GM20431 (cell line): ENCODE measurements around the gene PCSK2.

Experiments used
- in situ Hi-C: fragments of 300-500 bp; cut with MseI, MboI; formaldehyde crosslinking; loops from one replicate; pipeline ENCODE4 v1.15.0; 2020; ENCODE audit warnings: low sequenced_read_pairs; ENCODE audit not compliant: unreplicated experiment

Gene PCSK2

DNA sequence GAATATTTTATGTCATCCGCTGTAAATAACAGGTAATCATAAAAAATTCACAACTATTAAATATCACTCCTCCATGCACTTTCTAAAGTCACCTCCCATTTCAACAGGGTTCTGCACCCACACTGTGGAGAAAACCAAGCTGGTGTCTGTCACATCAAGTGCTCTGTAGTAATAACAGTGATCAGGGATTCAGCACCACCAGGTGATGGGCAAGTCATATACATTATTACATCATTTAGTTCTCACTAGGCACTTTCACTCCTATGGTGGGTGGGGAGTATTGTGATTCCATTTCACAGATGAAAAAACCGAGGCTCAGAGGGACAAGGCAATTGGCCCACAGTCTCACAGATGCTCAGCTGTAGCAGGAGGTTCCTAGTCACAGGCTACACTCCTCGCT, 295.7 kb downstream of the PCSK2 start:
- in situ Hi-C loops = no loop called here

GRCh38 chr20:17523326-17523725, 296.5 kb downstream of the PCSK2 start:
- in situ Hi-C loops = no loop called here

DNA sequence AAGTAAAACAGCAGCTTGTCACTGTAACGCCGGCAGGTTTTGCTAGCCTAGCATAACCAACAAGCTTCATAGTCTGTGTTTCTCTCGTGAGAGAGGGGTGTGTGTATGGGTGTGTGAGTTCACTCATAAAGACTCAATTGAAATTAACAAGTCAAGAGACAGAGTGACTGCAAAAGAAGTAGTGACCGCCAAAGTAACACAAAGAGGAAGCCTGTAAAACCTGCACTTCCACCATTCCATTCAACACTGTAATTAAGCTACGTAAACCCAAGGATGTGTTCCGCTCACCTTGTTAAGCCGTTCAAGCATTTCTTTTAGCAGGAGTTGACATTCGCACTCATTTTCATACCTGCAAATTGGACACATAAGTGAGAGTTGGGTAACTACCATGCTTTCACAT, 297.7 kb downstream of the PCSK2 start:
- in situ Hi-C loops = no loop called here

- in situ Hi-C loops = loop anchor here (25.0 kb wide), 1 partner anchor 362 kb away; no protein-coding TSS in a partner anchor
These were observed 298.3 kb downstream of the PCSK2 start for GRCh38 chr20:17525132-17525531.

DNA sequence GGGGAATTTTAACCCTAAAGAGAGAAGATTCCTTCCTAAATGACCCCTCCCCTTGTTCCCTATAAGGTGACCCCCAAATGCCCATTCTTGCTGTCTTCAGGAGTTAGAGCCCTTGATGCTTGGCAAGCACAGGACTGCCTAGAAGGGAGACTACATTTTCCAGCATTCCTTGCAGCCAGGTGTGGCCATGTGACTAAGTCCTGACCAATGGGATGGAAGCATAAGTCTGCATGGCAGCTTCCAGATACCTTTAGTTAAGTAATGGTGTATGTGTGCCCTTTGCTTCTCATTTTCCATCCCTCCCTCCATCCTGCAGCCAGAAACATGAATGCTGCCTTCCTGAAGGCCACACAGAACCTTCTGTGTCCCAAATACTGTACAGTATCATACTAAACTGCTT, 298.8 kb downstream of the PCSK2 start:
- in situ Hi-C loops = loop anchor here (25.0 kb wide), 1 partner anchor 362 kb away; no protein-coding TSS in a partner anchor

DNA sequence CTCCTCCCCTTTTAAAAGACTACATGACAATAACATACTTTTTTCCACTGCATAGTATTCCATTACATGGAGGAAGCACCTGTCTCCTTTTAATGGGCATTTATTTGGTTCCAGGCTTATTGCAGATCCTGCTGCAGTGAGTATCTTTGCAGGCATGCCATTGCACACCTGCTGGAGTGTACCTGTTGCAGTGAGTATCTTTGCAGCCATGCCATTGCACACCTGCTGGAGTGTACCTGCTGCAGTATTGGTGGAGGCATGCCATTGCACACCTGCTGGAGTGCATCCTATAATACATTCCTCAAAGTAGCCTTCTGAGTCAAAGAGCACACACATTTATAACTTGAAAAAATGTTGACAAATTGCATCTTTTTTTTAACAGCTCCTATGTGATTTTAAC, 302.7 kb downstream of the PCSK2 start:
- in situ Hi-C loops = loop anchor here (25.0 kb wide), 1 partner anchor 358 kb away; no protein-coding TSS in a partner anchor

GRCh38 chr20:17530153-17530552, 303.3 kb downstream of the PCSK2 start:
- in situ Hi-C loops = loop anchor here (25.0 kb wide), 1 partner anchor 357 kb away; no protein-coding TSS in a partner anchor

GRCh38 chr20:17530716-17531664, 304.1 kb downstream of the PCSK2 start, which contains the start of gene BFSP1:
Gene BFSP1, minus strand, starts transcription at chr20:17531379. Its CDS starts 50 bp downstream, at chr20:17531329.
- in situ Hi-C loops = loop anchor here (25.0 kb wide), 1 partner anchor 356 kb away; no protein-coding TSS in a partner anchor

GRCh38 chr20:17531665-17532025, 304.8 kb downstream of the PCSK2 start:
- in situ Hi-C loops = loop anchor here (25.0 kb wide), 1 partner anchor 356 kb away; no protein-coding TSS in a partner anchor

- in situ Hi-C loops = loop anchor here (25.0 kb wide), 1 partner anchor 354 kb away; no protein-coding TSS in a partner anchor
These were observed 306.6 kb downstream of the PCSK2 start for GRCh38 chr20:17533396-17533795.

DNA sequence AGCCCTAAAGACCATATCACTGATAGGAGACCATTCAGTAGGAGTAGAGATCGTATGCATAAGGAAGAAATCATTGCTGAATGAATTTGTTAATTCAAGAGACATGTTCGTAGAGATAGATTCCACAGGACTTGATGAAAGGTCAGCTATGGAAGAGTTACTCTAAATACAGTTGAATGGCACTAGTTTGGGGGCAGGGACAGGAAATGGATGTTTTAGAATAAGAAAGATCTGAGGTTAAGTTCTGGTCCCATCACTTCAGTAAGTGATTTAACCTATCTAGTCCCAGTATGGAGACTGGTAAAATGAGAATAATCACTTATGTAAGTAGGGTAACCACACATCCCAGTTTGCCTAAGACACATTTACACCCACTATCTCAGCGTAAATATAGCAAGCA, 307.2 kb downstream of the PCSK2 start:
- in situ Hi-C loops = loop anchor here (25.0 kb wide), 1 partner anchor 353 kb away; no protein-coding TSS in a partner anchor
